ENCODE results near the gene TENM4.

DNA sequence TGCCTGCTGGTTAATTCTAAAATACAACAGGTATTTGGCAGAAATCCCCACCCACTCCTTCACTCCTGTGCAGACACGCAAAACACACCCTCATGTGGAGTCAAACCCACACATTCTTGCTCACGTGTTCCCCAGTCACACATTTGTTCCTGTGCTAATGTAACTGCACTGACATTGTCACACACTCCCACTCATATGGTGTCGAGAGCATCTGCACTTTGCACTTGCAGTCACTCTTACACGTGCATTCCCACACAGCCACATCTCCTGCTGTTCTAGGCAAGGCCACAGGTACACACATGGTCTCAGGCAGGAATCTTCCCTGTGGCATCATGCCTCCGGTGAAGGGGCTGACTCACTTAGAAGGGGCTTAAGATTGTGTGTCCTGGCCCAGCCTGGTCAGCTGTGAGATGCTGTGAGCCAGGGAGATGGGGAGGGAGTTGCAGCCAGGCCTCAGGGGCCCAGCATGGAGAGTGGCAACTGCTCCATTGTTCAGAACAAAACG is 395.0 kb downstream of the TENM4 start:
- TF ChIP-seq, protein P1, sequence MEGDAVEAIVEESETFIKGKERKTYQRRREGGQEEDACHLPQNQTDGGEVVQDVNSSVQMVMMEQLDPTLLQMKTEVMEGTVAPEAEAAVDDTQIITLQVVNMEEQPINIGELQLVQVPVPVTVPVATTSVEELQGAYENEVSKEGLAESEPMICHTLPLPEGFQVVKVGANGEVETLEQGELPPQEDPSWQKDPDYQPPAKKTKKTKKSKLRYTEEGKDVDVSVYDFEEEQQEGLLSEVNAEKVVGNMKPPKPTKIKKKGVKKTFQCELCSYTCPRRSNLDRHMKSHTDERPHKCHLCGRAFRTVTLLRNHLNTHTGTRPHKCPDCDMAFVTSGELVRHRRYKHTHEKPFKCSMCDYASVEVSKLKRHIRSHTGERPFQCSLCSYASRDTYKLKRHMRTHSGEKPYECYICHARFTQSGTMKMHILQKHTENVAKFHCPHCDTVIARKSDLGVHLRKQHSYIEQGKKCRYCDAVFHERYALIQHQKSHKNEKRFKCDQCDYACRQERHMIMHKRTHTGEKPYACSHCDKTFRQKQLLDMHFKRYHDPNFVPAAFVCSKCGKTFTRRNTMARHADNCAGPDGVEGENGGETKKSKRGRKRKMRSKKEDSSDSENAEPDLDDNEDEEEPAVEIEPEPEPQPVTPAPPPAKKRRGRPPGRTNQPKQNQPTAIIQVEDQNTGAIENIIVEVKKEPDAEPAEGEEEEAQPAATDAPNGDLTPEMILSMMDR (IDR thresholded peaks at IDR 0.05): no peak
- TF ChIP-seq POLR2A (IDR thresholded peaks at IDR 0.05) (no peak), POLR2AphosphoS5 (IDR thresholded peaks at IDR 0.05) (no peak)
